SKM-1 (cell line): ENCODE data around the gene EHBP1L1.
A peak's percentile ranks its signal among the peaks of the same experiment; 100 is the strongest.

ENCODE experiments used
- DNase-seq: peaks from one replicate; lab custom pipeline; 2025; ENCODE audit not compliant: unreplicated experiment; lab: John Stamatoyannopoulos, UW

Gene EHBP1L1

DNA sequence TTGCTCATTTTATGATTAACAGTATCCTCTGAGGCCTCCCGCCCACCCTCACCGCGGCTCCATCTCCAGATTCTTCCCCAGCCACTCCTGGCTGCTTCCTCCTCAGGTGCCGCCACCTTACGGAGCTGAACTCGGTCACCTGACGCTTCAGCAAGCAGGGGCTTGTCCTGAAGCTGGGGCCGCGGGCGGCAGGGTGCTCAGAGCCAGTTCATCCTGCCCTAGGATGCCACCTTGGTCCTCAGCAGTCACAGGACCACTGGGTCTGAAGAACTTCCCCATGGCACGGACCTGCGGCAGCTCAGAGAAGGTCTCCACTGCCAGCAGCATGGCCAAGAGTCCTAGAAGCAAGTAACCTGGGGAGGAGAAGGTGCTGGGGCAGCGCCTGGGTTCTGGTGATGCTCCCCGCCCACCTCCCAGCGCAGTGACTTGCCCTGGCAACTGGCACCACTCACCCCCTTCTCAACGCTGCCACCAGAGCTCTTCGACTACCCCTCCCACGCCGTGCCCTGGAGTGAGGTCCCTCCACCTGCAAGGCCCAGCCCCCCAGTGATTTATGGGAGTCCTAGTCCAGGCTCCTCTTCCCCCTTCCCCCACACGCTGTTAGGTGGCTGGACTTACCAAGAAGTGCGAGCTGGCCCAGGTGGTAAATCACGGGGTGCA, 17.1 kb downstream of the EHBP1L1 start:
- DNase-seq: no peak

- no peak for DNase-seq
Observed at GRCh38 chr11:65593518-65594414, 17.9 kb downstream of the EHBP1L1 start.

- DNase-seq: no peak
Observed at GRCh38 chr11:65595131-65595530, 19.3 kb downstream of the EHBP1L1 start.

DNA sequence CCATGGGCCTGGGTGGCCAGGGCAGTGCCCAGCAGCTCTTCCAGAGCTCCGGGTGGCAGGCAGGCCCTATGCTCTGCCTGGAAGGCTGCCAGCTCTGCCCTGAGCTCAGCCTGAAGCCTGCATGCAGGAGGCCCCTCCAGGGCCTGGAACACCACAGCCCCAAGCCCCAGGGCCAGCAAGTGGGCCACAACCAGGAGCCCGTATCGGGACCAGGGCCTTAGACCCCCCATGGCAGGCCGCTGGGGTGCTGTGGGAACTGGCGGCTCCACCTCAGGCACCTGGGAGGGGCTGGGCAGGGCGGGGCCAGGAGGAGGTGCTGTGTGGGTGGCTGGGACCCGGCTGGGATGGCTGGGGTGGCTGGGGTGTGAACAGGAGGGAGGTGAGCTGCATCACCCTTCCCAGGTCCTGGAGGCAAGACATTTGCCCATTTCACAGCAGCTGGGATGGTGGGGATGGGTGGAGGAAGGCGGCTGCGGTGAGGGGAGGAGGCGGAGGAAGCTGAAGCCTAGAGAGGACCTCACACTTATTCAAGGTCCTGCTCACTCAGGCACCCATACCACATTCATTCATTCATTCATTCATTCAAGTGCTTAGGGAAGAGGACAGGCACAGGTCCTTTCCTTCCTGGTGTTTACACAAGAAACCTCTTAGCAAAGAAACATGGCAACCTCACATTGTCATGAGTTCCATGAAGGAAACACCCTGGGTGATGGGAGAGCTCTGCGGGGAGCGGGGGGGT, 19.9 kb downstream of the EHBP1L1 start, which contains the start of gene KCNK7:
KCNK7 (minus strand) TSS at position 258 of the 739 bp plus-strand sequence; CDS start at position 230, 28 bp downstream.
- no peak for DNase-seq

- DNase-seq: no peak
Observed at GRCh38 chr11:65596520-65596919, 20.7 kb downstream of the EHBP1L1 start.

- DNase-seq: no peak
Observed at GRCh38 chr11:65598258-65598699, 22.4 kb downstream of the EHBP1L1 start.

- no peak for DNase-seq
Observed at GRCh38 chr11:65599216-65599954, 23.5 kb downstream of the EHBP1L1 start.

DNA sequence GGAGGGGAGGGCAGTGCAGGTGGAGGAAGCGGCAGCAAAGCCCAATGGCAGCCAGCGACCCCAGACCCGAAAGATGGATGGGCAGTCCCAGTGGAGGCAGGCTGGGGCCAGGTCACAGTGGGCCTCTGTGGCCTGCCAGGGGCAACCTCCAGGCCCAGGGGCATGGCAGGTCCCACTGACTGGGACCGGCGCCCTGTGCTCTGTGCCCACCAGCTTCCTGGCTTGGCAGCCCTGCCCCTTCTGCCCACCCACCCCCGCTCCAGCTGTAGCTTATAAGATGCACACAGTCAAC, 24.0 kb downstream of the EHBP1L1 start:
- no peak for DNase-seq

GRCh38 chr11:65604258-65604657, 28.4 kb downstream of the EHBP1L1 start:
- DNase-seq: no peak

- DNase-seq: no peak
Observed at GRCh38 chr11:65606876-65607613, 31.2 kb downstream of the EHBP1L1 start.

GRCh38 chr11:65607614-65608426, 32.0 kb downstream of the EHBP1L1 start:
- DNase-seq: no peak

GRCh38 chr11:65609229-65609628, 33.4 kb downstream of the EHBP1L1 start:
- DNase-seq: no peak

DNA sequence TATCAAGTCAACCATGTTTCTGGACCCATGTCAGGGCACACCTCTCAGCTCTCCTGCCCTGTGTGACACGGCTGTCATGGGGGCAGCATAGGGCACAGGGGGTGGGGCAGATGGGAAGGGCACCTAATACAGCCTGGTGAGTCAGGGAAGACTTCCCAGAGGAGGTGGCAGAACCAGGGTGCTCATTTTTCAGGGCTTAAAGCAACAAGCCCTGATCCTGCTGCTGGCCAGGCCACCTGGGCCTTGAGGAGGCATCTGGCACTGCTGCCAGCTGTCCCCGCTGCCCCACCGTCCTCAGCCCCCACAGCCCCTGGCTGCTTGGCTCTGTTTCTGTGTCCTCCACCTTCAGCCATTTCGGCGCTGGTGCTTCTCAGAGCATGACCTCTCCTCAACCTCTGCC, 33.8 kb downstream of the EHBP1L1 start:
- DNase-seq: no peak

DNA sequence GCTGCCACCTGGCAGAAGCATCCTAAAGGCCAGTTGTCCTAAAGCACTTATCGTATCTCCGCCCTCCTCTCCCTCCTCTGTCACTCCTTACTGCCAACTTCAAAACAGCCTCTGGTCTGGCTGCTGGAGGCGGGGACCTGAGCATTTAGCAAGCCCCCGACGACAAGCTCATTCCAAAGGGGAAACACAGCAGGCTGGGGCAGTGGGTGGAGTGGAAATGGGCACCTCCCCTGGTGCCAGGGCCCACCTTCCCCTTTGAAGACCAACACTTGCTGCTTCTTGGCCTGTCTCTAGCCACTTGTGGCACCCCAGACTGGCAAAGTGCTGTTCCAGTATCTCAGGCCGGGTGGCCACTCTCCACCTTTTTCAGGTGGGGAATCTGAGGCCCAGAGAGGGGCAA, 34.6 kb downstream of the EHBP1L1 start:
- DNase-seq: no peak

DNA sequence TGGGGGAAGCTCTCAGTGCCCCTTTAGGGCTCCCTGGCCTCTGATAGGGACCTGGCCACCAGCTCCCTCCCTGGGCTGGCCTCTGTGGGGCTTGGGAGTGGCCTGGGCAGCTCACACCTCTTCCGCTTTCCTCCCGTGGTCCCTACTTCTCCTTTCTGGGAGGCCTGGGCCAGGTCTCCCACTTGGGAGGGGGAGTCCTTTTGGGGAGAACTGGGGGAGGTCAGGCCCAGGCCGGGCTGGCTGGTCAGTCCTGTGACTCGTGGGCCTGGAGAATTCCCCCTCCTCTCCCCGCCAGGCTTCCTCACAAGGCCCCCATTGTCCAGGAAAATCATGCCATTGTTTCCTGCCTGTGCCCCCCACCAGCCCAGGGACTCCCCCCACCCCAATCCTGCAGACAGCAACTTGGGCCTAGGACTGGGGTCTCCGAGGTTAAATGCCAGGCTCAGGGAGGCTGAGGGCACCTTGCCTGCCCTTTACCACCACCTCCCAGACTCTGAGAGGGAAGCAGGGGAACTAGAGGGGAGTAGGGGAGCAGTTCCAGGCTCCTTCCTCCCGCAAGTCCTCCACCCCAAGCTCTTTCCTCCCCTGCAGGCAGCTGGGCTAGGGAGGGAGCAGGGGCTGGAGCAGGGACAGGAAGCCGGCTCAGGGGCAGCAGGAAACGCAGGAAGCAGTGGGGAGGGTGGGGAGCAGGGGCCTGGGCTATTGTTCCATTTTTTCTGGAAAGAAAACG, 35.3 kb downstream of the EHBP1L1 start:
- peak; percentile 81 for DNase-seq

- no peak for DNase-seq
Observed at GRCh38 chr11:65611758-65612603, 36.1 kb downstream of the EHBP1L1 start.

DNA sequence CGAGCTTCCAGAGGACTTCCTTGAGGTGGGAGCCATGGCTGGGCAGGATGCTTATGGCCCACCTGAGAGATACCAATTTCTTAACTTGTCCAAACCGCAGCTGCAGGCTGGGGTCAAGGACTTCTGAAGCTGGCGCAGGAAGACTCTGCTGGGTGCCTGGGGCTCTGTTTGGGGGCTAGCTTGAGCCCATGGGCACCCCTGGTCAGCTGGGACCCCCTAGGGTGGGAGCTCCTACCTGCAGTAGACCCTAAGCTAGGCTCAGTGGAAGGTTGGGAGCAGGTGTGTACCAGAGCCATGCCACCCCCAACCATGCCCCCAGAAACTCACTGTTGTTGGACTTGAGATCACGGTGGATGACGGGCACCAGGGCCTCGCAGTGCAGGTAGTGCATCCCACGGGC, 36.8 kb downstream of the EHBP1L1 start:
- no peak for DNase-seq
